GF-D8 (cell line): Measurements from ENCODE around the gene MCM7.

Experiments
- DNase-seq: peaks from one replicate; lab custom pipeline; 2025; lab: John Stamatoyannopoulos, UW

The MCM7 gene

GRCh38 chr7:100071018-100071723 is 30.0 kb downstream of the MCM7 start:
- no peak for DNase-seq

- DNase-seq, result no peak
These were observed 31.2 kb downstream of the MCM7 start for GRCh38 chr7:100069991-100070390.

GRCh38 chr7:100066953-100067352 is 34.2 kb downstream of the MCM7 start:
- DNase-seq, result no peak

GRCh38 chr7:100065452-100066186 is 35.6 kb downstream of the MCM7 start:
- DNase-seq, result no peak

GRCh38 chr7:100064162-100064561 is 37.0 kb downstream of the MCM7 start:
- no peak for DNase-seq

GRCh38 chr7:100063376-100063775 is 37.8 kb downstream of the MCM7 start:
- DNase-seq, result no peak

- DNase-seq, result no peak
These were observed 39.5 kb downstream of the MCM7 start for GRCh38 chr7:100061518-100062193.

GRCh38 chr7:100059251-100059739 is 41.9 kb downstream of the MCM7 start:
- DNase-seq, result no peak

- DNase-seq, result no peak
These were observed 44.2 kb downstream of the MCM7 start for GRCh38 chr7:100057006-100057405.

- DNase-seq, result peak; percentile 38
These were observed 48.0 kb downstream of the MCM7 start for GRCh38 chr7:100053215-100053614.

GRCh38 chr7:100051611-100052010 is 49.6 kb downstream of the MCM7 start:
- no peak for DNase-seq

- DNase-seq, result peak; percentile 50
These were observed 51.5 kb downstream of the MCM7 start, which contains the start of gene ZSCAN21 for GRCh38 chr7:100049441-100050291. ZSCAN21 (plus strand) TSS chr7:100049774; CDS start chr7:100057007, 7,233 bp downstream.

GRCh38 chr7:100048680-100049079 is 52.5 kb downstream of the MCM7 start:
- no peak for DNase-seq

GRCh38 chr7:100044718-100045117 is 56.5 kb downstream of the MCM7 start:
- DNase-seq, result no peak
